HuH-7.5 (cell line): ENCODE results near the gene GRXCR2.

Experiments used
- DNase-seq: peaks from one replicate; pipeline ENCODE4 v3.0.0; 2011; ENCODE audit warnings: low spot score

GRXCR2 gene

DNA sequence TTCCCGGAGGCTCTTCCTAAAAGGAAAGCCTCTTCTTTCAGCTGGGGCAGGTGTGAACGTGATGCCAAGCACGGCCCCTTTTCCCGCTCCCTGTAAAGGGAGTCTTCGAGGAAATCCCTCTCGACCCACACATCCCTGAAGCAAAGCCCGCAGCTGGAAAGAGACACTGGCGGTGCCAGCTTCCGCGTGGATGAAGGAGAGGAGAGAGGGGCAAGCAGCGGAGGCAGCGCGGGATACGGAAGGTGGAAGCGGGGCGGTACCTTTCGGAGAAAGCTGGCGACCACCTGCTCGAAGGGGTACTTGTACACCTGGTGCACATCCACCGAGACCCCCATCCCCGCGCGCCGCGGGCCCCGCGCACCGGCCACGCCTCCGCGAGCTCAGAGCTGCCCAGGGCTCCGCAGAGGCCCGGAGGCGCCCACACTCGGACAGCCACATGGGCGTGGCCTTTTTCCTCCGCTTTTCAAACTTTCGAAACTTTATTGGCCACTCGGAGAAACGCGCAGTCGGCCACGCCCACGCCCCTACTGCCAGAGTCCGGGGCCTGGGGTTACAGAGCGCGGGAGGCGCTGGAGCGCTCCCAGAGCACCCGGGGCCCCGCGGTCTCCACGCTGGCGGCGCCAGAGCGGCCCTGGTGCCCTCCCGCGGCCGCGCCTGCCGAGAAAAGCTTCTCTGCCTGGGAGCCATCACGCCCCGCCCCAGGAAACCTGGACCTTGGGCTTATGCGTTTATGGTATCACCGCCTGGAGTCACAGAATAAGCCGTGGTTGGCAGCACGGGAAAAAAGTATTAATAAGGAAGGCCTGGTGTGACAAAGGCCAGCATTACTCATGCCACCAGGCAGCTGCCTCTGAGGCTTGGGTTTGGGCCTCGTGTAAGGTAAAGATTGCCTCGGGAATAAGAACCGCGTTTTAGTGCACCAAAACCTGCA, 37.6 kb downstream of the GRXCR2 start, which contains the start of gene PRELID2:
PRELID2 (minus strand) TSS at position 426 of the 931 bp plus-strand sequence; CDS start at position 335, 91 bp downstream.
- peak; percentile 51 for DNase-seq

DNA sequence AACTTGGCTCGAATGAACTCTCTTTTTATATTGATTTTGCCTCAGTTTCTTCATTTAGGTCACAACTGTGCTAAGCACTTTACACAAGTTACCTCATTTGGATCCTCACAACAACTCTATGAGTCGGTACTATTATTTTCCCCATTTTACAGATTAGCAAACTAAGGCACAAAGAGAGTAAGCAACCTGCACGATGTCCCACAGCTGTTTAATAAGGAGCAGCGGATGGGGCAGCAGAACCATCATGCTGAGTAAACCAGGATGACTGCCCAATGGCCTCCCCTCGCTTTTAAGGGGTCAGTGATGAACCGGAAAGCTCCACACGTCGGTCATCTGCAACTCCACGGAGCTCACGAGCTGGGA, 38.3 kb downstream of the GRXCR2 start:
- DNase-seq = no peak

GRCh38 chr5:145833631-145834200, 39.1 kb downstream of the GRXCR2 start:
- DNase-seq = no peak

DNA sequence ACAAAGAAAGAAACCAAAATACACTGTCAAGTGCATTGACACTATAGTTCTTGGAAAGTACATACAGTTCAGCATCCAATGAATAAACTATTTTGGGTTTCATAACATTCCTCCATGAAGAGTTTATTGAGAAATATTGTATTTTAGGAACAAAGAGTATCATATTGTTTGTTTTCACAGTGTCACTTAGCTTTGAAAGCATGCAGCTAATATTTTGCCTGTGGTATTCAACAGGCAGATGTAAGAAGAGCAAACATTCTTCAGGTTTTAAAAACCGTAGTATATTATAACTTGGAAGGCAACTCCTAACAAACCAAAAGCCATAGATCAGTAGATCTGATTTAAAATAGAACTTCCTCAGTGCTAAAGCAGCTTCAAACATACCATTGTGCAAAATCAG, 42.2 kb downstream of the GRXCR2 start:
- DNase-seq = no peak

DNA sequence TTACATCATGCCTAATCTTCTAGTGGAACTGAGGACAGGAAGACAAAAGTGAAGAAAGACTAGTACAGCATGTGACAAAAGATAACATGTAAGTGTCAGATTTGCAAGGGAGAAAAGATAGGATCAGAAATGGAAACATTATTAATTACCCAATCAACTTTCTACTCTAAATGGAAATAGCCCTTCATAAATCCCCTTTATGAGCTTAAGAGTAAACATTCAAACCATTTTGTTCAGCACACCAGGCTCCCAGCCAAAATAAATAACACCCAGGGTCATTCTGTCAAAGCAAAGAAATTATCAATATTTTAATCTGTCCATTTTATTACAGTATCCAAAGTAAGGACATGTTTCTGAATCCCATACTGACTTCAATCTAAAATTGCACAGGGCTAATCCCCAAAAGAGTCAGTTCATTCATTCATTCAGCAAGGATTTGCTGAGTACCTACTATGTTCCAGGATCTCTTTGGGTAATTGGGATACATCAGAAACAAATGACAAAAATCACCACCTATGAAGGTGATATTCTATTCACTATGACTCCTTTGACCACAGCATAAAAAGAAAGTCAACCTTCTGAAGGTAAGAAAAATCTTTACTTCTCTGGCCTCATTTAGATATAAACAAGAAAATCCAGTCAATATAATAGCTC, 43.0 kb downstream of the GRXCR2 start:
- DNase-seq = no peak

GRCh38 chr5:145826895-145827674, 45.7 kb downstream of the GRXCR2 start:
- DNase-seq = no peak

DNA sequence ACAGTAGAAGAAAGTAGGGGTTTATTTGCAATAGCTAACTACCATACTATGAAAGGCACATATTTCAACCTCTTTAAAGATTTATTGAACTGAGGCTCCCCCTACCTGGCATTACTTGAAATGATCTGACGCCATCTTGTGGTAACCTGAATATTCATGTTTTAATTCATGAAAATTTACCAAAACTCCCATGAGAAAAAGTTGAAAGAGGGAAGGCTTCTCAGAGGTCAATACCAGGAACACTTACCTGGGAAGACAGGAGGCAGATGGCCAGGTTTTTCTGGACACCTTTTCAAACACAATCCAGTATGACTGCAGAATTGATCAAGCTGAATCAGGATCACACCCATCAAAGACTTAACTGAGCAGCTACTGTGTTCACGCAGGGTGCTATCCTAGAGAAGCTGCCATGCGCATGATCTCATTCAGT, 47.0 kb downstream of the GRXCR2 start:
- DNase-seq = no peak

DNA sequence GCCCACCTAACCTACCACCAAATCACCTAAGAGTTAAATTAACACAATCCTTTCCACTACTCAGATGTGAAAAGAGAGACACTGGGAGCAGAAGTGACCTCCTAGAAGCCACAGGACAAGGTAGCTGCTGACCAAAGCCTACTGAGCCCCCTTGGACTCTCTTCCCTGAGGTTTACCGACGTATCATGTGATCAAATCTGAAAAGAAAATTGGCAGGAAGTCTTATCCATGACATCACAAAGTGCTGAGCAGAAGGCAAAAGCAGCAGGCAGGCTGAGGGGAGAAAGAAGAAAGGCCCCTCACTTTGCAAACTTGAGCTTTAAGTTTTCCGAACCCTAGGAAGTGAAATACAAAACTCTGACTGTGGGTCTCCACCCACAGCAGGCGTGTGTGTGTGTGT, 48.8 kb downstream of the GRXCR2 start:
- no peak for DNase-seq

DNA sequence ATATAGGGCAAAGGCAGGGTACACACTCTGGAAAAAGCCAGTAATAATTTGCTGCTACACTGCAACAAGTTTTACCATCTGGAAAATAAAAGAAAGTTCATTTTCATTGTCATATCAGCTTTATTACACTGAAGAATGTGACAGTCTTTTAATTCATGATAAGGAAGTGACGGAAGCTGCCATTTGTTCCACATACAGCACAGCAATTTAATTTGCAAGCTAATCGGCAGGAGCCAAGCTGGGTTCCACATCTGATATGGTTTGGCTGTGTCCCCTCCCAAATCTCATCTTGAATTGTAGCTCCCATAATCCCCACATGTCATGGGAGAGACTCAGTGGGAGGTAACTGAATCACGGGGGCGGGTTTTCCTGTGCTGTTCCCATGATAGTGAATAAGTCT, 54.2 kb downstream of the GRXCR2 start:
- DNase-seq = no peak

DNA sequence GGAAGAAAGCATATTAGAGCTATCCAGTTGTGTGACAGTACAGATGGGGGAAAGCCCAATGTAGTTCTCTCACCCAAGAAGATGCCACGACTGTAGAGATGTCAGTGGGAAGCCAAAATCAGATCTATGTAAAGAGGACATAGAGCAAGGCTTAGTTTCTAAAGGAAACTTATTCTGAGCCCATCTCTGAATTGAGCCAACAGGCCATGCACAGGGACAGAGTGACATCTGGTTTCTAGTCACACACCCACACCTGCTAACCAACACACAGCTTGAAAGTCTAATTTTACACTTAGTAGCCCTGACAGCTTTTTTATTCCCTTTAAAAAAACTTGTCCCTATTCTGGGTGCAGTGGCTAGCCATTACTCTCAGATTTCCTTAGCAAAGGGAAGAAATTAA, 59.9 kb downstream of the GRXCR2 start:
- no peak for DNase-seq

DNA sequence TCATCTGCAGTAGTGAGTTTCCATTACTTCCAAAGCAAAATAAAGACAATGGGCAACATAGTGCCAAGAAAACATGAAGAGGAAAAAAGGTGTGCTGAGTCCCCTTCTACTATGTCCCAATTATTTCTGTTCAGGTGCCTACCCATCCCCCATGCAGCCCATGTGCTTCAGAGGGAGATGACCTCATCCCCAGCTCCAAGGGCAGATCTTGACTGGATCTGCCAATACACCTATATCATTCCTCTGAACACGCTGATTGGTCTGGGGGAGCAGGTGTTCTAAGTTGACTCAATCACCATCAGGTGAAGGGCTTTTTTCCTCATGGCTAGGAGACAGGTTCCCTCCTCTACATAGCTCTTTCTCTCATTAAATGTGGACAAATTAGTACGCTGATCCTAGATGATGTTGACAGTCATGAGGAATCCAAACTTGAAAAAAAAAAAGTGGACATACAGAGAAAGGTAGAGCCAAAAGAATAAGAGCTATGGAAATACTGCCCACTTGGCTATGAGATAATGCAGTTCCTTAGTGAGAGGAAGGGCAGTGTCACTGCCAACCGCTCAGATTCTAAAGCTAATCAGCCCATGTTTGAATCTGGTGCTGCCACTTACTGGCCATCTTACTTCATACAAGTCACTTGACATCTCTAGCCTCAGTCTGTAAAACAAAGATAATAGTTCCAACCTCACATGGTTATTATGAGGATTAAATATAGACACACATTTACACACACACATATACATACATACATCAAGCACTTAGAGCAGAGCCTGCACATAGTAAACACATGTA, 60.8 kb downstream of the GRXCR2 start:
- no peak for DNase-seq
